Activated T-helper 1 cell treated with anti-CD3 and anti-CD28 coated beads, Interleukin-12 subunit alpha, Interleukin-12 subunit beta, Interleukin-2, Interleukin-4 antibody, amounts not matched to agents 30 ng/mL and 10 ng/mL and 1 ng/mL, durations not matched to agents 14 hours and 24 hours and 36 hours (primary cell): ENCODE measurements around the gene OGDH. TPM values are rescaled to one million over a fixed set of nuclear protein-coding genes. Genes with fewer than 3 reads are reported as not detected.
A peak's percentile ranks its signal among the peaks of the same experiment; 100 is the strongest.
"Not testable (repeated sequence)": the region's sequence is repeated elsewhere in the genome, so short reads cannot be mapped to it uniquely, and the experiment has no call there.

ENCODE experiments used
- DNase-seq: peaks from one replicate; pipeline ENCODE4 v3.0.0; 2021; ENCODE audit warnings: low spot score
- H3K27ac Mint-ChIP-seq: one replicate; pipeline ENCODE4 v1.8.0; 2021; ENCODE audit warnings: mild to moderate bottlenecking, mixed read lengths
- H3K27me3 Mint-ChIP-seq: one replicate; pipeline ENCODE4 v1.8.0; 2022; ENCODE audit warnings: mild to moderate bottlenecking, moderate library complexity, mixed read lengths; ENCODE audit not compliant: insufficient read depth
- H3K36me3 Mint-ChIP-seq: one replicate; pipeline ENCODE4 v1.8.0; 2021; ENCODE audit warnings: low read depth, mixed read lengths
- H3K4me1 Mint-ChIP-seq: one replicate; pipeline ENCODE4 v1.8.0; 2021; ENCODE audit warnings: low read depth, mixed read lengths
- H3K4me3 Mint-ChIP-seq: one replicate; pipeline ENCODE4 v1.8.0; 2021; ENCODE audit warnings: mild to moderate bottlenecking, moderate library complexity, mixed read lengths
- H3K9me3 Mint-ChIP-seq: one replicate; pipeline ENCODE4 v1.8.0; 2021; ENCODE audit warnings: mixed read lengths
- intact Hi-C: fragments of 100-400 bp; cut with micrococcal nuclease; formaldehyde crosslinking; loops from one replicate; pipeline ENCODE4 v1.15.1; 2024
- total RNA-seq: library from RNA; stranded (reverse); gene quantifications from 2 replicates; pipeline ENCODE4 v1.2.3, GENCODE V29; 2022

The OGDH gene
- total RNA-seq, 1 donor from 2014 or later = 101 TPM

- no peak overlapping the region for H3K4me3 Mint-ChIP-seq
- H3K4me1 Mint-ChIP-seq = peaks cover 10% of the 10 kb centered on the region
- peak; percentile 42 for DNase-seq
- H3K36me3 Mint-ChIP-seq = no peaks in the 10 kb centered on the region
- H3K27ac Mint-ChIP-seq = no peak overlapping the region
- peaks cover 3% of the 10 kb centered on the region for H3K27me3 Mint-ChIP-seq
- intact Hi-C loops = loop anchor here (1.0 kb wide), 5 partner anchors 163 to 548 kb away; no protein-coding TSS in a partner anchor
- no peaks in the 10 kb centered on the region for H3K9me3 Mint-ChIP-seq
These were observed 18.4 kb upstream of the OGDH start for GRCh38 chr7:44587843-44588711.

- Mint-ChIP-seq H3K9me3 (no peaks in the 10 kb centered on the region), H3K27me3 (peaks cover 9% of the 10 kb centered on the region)
- intact Hi-C loops = no loop called here
These were observed 15.5 kb upstream of the OGDH start for GRCh38 chr7:44590910-44591309.

GRCh38 chr7:44595934-44596635 lies 10.3 kb upstream of the OGDH start:
- DNase-seq = no peak
- intact Hi-C loops = no loop called here
- H3K27me3 Mint-ChIP-seq = peaks cover 12% of the 10 kb centered on the region
- no peak overlapping the region for H3K4me3 Mint-ChIP-seq
- no peaks in the 10 kb centered on the region for H3K36me3 Mint-ChIP-seq
- H3K4me1 Mint-ChIP-seq = no peaks in the 10 kb centered on the region
- H3K27ac Mint-ChIP-seq = no peak overlapping the region
- H3K9me3 Mint-ChIP-seq = no peaks in the 10 kb centered on the region

More at GRCh38 chr7:44590910-44591309, 15.5 kb upstream of the OGDH start:
- peaks cover 9% of the 10 kb centered on the region for H3K4me1 Mint-ChIP-seq
- H3K27ac Mint-ChIP-seq = no peak overlapping the region
- no peak overlapping the region for H3K4me3 Mint-ChIP-seq
- H3K36me3 Mint-ChIP-seq = no peaks in the 10 kb centered on the region
- DNase-seq = no peak

- H3K27ac Mint-ChIP-seq, H3K9me3 Mint-ChIP-seq, DNase-seq, H3K36me3 Mint-ChIP-seq, H3K4me3 Mint-ChIP-seq, intact Hi-C loops, H3K4me1 Mint-ChIP-seq: not testable (repeated sequence)
- H3K27me3 Mint-ChIP-seq = peaks cover 18% of the 10 kb centered on the region
These were observed 9.2 kb upstream of the OGDH start for GRCh38 chr7:44597181-44597580.

- H3K36me3 Mint-ChIP-seq = no peaks in the 10 kb centered on the region
- H3K4me1 Mint-ChIP-seq = no peaks in the 10 kb centered on the region
- intact Hi-C loops = no loop called here
- H3K27me3 Mint-ChIP-seq = peaks cover 15% of the 10 kb centered on the region
- no peak overlapping the region for H3K4me3 Mint-ChIP-seq
- no peak for DNase-seq
- H3K27ac Mint-ChIP-seq = no peak overlapping the region
- no peaks in the 10 kb centered on the region for H3K9me3 Mint-ChIP-seq
These were observed 7.2 kb upstream of the OGDH start for GRCh38 chr7:44599222-44599621.

GRCh38 chr7:44602576-44602910 lies 3.9 kb upstream of the OGDH start:
- H3K4me1 Mint-ChIP-seq = peaks cover 16% of the 10 kb centered on the region
- H3K27me3 Mint-ChIP-seq = peaks cover 17% of the 10 kb centered on the region
- H3K27ac Mint-ChIP-seq = no peak overlapping the region
- DNase-seq = no peak
- H3K36me3 Mint-ChIP-seq = peaks cover 4% of the 10 kb centered on the region
- no peak overlapping the region for H3K4me3 Mint-ChIP-seq
- H3K9me3 Mint-ChIP-seq = no peaks in the 10 kb centered on the region
- intact Hi-C loops = no loop called here

- no peak for DNase-seq
- H3K27me3 Mint-ChIP-seq = peaks cover 17% of the 10 kb centered on the region
- H3K9me3 Mint-ChIP-seq = no peaks in the 10 kb centered on the region
- peaks cover 4% of the 10 kb centered on the region for H3K36me3 Mint-ChIP-seq
- H3K27ac Mint-ChIP-seq = no peak overlapping the region
- intact Hi-C loops = no loop called here
- no peak overlapping the region for H3K4me3 Mint-ChIP-seq
- peaks cover 22% of the 10 kb centered on the region for H3K4me1 Mint-ChIP-seq
These were observed 3.2 kb upstream of the OGDH start for GRCh38 chr7:44603193-44603592.

- DNase-seq = no peak
- peaks cover 17% of the 10 kb centered on the region for H3K27me3 Mint-ChIP-seq
- intact Hi-C loops = no loop called here
- H3K9me3 Mint-ChIP-seq = no peaks in the 10 kb centered on the region
- H3K36me3 Mint-ChIP-seq = peaks cover 4% of the 10 kb centered on the region
- peak overlapping the region; percentile 34 for H3K4me3 Mint-ChIP-seq
- peaks cover 36% of the 10 kb centered on the region for H3K4me1 Mint-ChIP-seq
- no peak overlapping the region for H3K27ac Mint-ChIP-seq
These were observed 1.5 kb upstream of the OGDH start for GRCh38 chr7:44604941-44605340.

- peaks cover 45% of the 10 kb centered on the region for H3K4me1 Mint-ChIP-seq
- peak overlapping the region; percentile 97 for H3K27ac Mint-ChIP-seq
- H3K9me3 Mint-ChIP-seq = no peaks in the 10 kb centered on the region
- H3K27me3 Mint-ChIP-seq = peaks cover 6% of the 10 kb centered on the region
- intact Hi-C loops = loop anchor here (2.0 kb wide), 1 partner anchor 33 kb away; no protein-coding TSS in a partner anchor
- DNase-seq = no peak
- peaks cover 4% of the 10 kb centered on the region for H3K36me3 Mint-ChIP-seq
- peak overlapping the region; percentile 98 for H3K4me3 Mint-ChIP-seq
These were observed 978 bp downstream of the OGDH start for GRCh38 chr7:44607141-44608068.

- Mint-ChIP-seq H3K4me3 (peak overlapping the region; percentile 57), H3K9me3 (no peaks in the 10 kb centered on the region), H3K4me1 (peaks cover 46% of the 10 kb centered on the region), H3K36me3 (peaks cover 4% of the 10 kb centered on the region), H3K27me3 (peaks cover 2% of the 10 kb centered on the region), H3K27ac (no peak overlapping the region)
- no peak for DNase-seq
- intact Hi-C loops = no loop called here
These were observed 2.7 kb downstream of the OGDH start for GRCh38 chr7:44608916-44609648.

- Mint-ChIP-seq H3K4me3 (no peak overlapping the region), H3K4me1 (peaks cover 53% of the 10 kb centered on the region), H3K9me3 (no peaks in the 10 kb centered on the region), H3K27ac (peak overlapping the region; percentile 9), H3K27me3 (peaks cover 2% of the 10 kb centered on the region), H3K36me3 (peaks cover 8% of the 10 kb centered on the region)
- no peak for DNase-seq
- intact Hi-C loops = no loop called here
These were observed 3.4 kb downstream of the OGDH start for GRCh38 chr7:44609829-44610228.

- H3K4me3 Mint-ChIP-seq = no peak overlapping the region
- no peaks in the 10 kb centered on the region for H3K9me3 Mint-ChIP-seq
- intact Hi-C loops = no loop called here
- H3K27ac Mint-ChIP-seq = peak overlapping the region; percentile 70
- DNase-seq = no peak
- H3K4me1 Mint-ChIP-seq = peaks cover 63% of the 10 kb centered on the region
- no peaks in the 10 kb centered on the region for H3K27me3 Mint-ChIP-seq
- peaks cover 20% of the 10 kb centered on the region for H3K36me3 Mint-ChIP-seq
These were observed 8.8 kb downstream of the OGDH start for GRCh38 chr7:44615149-44615611.
